B cell (primary cell): ENCODE data around the gene C5AR1.

Experiments
- EZH2 ChIP-seq: IDR thresholded peaks from 2 replicates; pipeline ENCODE4 v1.6.1; 2012; ENCODE audit warnings: borderline replicate concordance, low read depth, mild to moderate bottlenecking, moderate library complexity, low read length; ENCODE audit not compliant: insufficient read depth, poor library complexity, severe bottlenecking
- TF ChIP-seq, protein P1 (sequence below): fragments of 200-600 bp; IDR thresholded peaks from one replicate; pipeline ENCODE4 v1.8.0; 2022; ENCODE audit warnings: antibody characterized with exemption, mild to moderate bottlenecking

DNA sequence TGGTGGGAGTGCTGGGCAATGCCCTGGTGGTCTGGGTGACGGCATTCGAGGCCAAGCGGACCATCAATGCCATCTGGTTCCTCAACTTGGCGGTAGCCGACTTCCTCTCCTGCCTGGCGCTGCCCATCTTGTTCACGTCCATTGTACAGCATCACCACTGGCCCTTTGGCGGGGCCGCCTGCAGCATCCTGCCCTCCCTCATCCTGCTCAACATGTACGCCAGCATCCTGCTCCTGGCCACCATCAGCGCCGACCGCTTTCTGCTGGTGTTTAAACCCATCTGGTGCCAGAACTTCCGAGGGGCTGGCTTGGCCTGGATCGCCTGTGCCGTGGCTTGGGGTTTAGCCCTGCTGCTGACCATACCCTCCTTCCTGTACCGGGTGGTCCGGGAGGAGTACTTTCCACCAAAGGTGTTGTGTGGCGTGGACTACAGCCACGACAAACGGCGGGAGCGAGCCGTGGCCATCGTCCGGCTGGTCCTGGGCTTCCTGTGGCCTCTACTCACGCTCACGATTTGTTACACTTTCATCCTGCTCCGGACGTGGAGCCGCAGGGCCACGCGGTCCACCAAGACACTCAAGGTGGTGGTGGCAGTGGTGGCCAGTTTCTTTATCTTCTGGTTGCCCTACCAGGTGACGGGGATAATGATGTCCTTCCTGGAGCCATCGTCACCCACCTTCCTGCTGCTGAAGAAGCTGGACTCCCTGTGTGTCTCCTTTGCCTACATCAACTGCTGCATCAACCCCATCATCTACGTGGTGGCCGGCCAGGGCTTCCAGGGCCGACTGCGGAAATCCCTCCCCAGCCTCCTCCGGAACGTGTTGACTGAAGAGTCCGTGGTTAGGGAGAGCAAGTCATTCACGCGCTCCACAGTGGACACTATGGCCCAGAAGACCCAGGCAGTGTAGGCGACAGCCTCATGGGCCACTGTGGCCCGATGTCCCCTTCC, 10.5 kb downstream of the C5AR1 start:
- TF ChIP-seq, protein P1, sequence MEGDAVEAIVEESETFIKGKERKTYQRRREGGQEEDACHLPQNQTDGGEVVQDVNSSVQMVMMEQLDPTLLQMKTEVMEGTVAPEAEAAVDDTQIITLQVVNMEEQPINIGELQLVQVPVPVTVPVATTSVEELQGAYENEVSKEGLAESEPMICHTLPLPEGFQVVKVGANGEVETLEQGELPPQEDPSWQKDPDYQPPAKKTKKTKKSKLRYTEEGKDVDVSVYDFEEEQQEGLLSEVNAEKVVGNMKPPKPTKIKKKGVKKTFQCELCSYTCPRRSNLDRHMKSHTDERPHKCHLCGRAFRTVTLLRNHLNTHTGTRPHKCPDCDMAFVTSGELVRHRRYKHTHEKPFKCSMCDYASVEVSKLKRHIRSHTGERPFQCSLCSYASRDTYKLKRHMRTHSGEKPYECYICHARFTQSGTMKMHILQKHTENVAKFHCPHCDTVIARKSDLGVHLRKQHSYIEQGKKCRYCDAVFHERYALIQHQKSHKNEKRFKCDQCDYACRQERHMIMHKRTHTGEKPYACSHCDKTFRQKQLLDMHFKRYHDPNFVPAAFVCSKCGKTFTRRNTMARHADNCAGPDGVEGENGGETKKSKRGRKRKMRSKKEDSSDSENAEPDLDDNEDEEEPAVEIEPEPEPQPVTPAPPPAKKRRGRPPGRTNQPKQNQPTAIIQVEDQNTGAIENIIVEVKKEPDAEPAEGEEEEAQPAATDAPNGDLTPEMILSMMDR: no peak
- TF ChIP-seq EZH2: no peak
